Hepatocyte (in vitro differentiated cells): Measurements from ENCODE around the gene INMT.

ENCODE experiments used
- CTCF ChIP-seq: fragments of 200-600 bp; sonication (generic); IDR thresholded peaks from 2 replicates; pipeline ENCODE4 v1.5.1; 2016; ENCODE audit warnings: antibody characterized with exemption, mild to moderate bottlenecking; ENCODE audit not compliant: poor library complexity
- EZH2phosphoT487 ChIP-seq: fragments of 200-600 bp; sonication (generic); IDR thresholded peaks from one replicate; pipeline ENCODE4 v1.6.1; 2018; ENCODE audit warnings: antibody characterized with exemption, mild to moderate bottlenecking, low read depth, moderate library complexity; ENCODE audit not compliant: unreplicated experiment, severe bottlenecking

- TF ChIP-seq CTCF (no peak), EZH2phosphoT487 (no peak)
Observed at GRCh38 chr7:30797176-30798040, 45.5 kb downstream of the INMT start.
